DOHH2 (cell line): ENCODE measurements around the gene FGF11.

ENCODE experiments used
- CTCF ChIP-seq: fragments of 200-600 bp; sonication (generic); IDR thresholded peaks from one replicate; pipeline ENCODE4 v1.5.1; 2014; ENCODE audit warnings: antibody characterized with exemption, mild to moderate bottlenecking, low read depth, low read length; ENCODE audit not compliant: poor library complexity, severe bottlenecking
- EZH2phosphoT487 ChIP-seq: fragments of 200-600 bp; sonication (generic); IDR thresholded peaks from 2 replicates; pipeline ENCODE4 v1.6.1; 2017; ENCODE audit warnings: borderline replicate concordance, mild to moderate bottlenecking, antibody characterized with exemption, low read length, moderate library complexity, mixed read lengths

DNA sequence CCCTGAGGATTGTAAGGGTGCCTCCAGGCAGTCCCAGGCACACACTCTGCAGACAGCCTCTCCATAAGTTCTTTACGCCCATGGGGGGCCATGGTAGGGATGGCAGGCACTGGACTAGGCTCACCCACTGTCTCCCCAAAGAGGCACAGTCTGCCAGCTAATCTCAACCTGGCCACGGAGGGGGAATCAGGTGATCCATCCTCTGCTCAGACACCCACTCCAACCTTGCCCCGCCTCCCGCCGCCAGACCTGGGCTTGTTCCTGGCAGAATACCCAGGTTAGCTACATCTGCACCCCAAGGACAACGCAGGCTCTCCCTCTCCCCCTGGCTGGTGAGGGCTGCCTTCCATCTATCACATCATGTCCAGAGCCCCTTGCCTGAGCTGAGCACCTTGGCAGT lies 30.4 kb upstream of the FGF11 start:
- no peak for TF ChIP-seq EZH2phosphoT487
- TF ChIP-seq CTCF, result no peak
